GM23338 (cell line): Measurements from ENCODE around the gene ADGRB3. TPM values are rescaled to one million over a fixed set of nuclear protein-coding genes. Genes with fewer than 3 reads are reported as not detected.

Experiments
- ATAC-seq: fragments of 200-7000 bp; cut with Tn5 transposase; 3 replicates; pipeline ENCODE4 v1.9.1; 2020
- DNase-seq: peaks from one replicate; pipeline ENCODE4 v3.0.0-alpha.2; 2015; ENCODE audit warnings: low spot score
- H2AFZ ChIP-seq: fragments of 200-600 bp; sonication (generic); 2 replicates; pipeline ENCODE4 v1.8.0; 2016; ENCODE audit warnings: antibody characterized with exemption, mild to moderate bottlenecking, moderate library complexity
- H3F3A ChIP-seq: fragments of 200-600 bp; sonication (generic); replicated peaks from 2 replicates; pipeline ENCODE4 v1.8.0; 2017; ENCODE audit warnings: antibody characterized with exemption, mixed run types, low read depth
- H3K27ac ChIP-seq: fragments of 200-600 bp; sonication (generic); 2 replicates; pipeline ENCODE4 v1.6.1; 2016; ENCODE audit warnings: low read depth
- H3K27me3 ChIP-seq: fragments of 200-600 bp; sonication (generic); 2 replicates; pipeline ENCODE4 v1.8.0; 2016; ENCODE audit warnings: mild to moderate bottlenecking, mixed run types, moderate library complexity; ENCODE audit not compliant: insufficient read depth
- H3K36me3 ChIP-seq: fragments of 200-600 bp; sonication (generic); 2 replicates; pipeline ENCODE4 v1.8.0; 2016; ENCODE audit warnings: mild to moderate bottlenecking; ENCODE audit not compliant: insufficient read depth
- H3K4me1 ChIP-seq: fragments of 200-600 bp; sonication (generic); 2 replicates; pipeline ENCODE4 v1.8.0; 2016; ENCODE audit warnings: mild to moderate bottlenecking, moderate library complexity; ENCODE audit not compliant: insufficient read depth
- H3K4me2 ChIP-seq: fragments of 200-600 bp; sonication (generic); 2 replicates; pipeline ENCODE4 v1.7.1; 2017; ENCODE audit warnings: mixed run types
- H3K4me3 ChIP-seq: fragments of 200-600 bp; sonication (generic); 2 replicates; pipeline ENCODE4 v1.6.1; 2016; ENCODE audit warnings: mixed run types
- H3K79me2 ChIP-seq: fragments of 200-600 bp; sonication (generic); replicated peaks from 2 replicates; pipeline ENCODE4 v1.8.0; 2017; ENCODE audit warnings: mild to moderate bottlenecking; ENCODE audit not compliant: insufficient read depth
- H3K9me2 ChIP-seq: fragments of 200-600 bp; sonication (generic); 2 replicates; pipeline ENCODE4 v1.8.0; 2017; ENCODE audit not compliant: insufficient read depth
- H4K20me1 ChIP-seq: fragments of 200-600 bp; sonication (generic); replicated peaks from 2 replicates; pipeline ENCODE4 v1.8.0; 2017; ENCODE audit warnings: mild to moderate bottlenecking; ENCODE audit not compliant: insufficient read depth
- H3K27ac Mint-ChIP-seq: 2 replicates; pipeline ENCODE4 v1.8.0; 2020; ENCODE audit warnings: inconsistent platforms, mild to moderate bottlenecking, moderate library complexity, mixed read lengths
- H3K27me3 Mint-ChIP-seq: 3 replicates; pipeline ENCODE4 v1.8.0; 2022; ENCODE audit warnings: low read depth, mild to moderate bottlenecking, moderate library complexity, mixed read lengths, inconsistent platforms; ENCODE audit not compliant: insufficient read depth, poor library complexity
- H3K36me3 Mint-ChIP-seq: 3 replicates; pipeline ENCODE4 v1.8.0; 2021; ENCODE audit warnings: low read depth, mild to moderate bottlenecking, inconsistent platforms, moderate library complexity, mixed read lengths
- H3K4me1 Mint-ChIP-seq: 3 replicates; pipeline ENCODE4 v1.8.0; 2020; ENCODE audit warnings: mild to moderate bottlenecking, inconsistent platforms, mixed read lengths
- H3K4me3 Mint-ChIP-seq: 3 replicates; pipeline ENCODE4 v1.8.0; 2021; ENCODE audit warnings: moderate library complexity, mild to moderate bottlenecking, inconsistent platforms, mixed read lengths
- H3K9me3 Mint-ChIP-seq: 3 replicates; pipeline ENCODE4 v1.8.0; 2020; ENCODE audit warnings: moderate library complexity, mild to moderate bottlenecking, inconsistent platforms, mixed read lengths
- JUNB ChIP-seq: IDR thresholded peaks from one replicate; pipeline ENCODE4 v1.6.1; 2016; ENCODE audit warnings: antibody characterized with exemption; ENCODE audit not compliant: unreplicated experiment
- STAT1 ChIP-seq: IDR thresholded peaks from one replicate; pipeline ENCODE4 v1.6.1; 2016; ENCODE audit warnings: antibody characterized with exemption; ENCODE audit not compliant: unreplicated experiment
- ZNF114 ChIP-seq: fragments of 250-450 bp; sonication (Bioruptor Pico); IDR thresholded peaks from 2 replicates; pipeline ENCODE4 v1.5.0; 2020; ENCODE audit warnings: mild to moderate bottlenecking, moderate library complexity
- polyA plus RNA-seq: library from polyadenylated mRNA; unstranded; fragments of >200 nt; fragmentation: Nextera tagmentation; extraction: Ambion mirVana; gene quantifications from 2 replicates; pipeline ENCODE4 v1.2.1, GENCODE V29; 2016
- total RNA-seq: library from RNA; depleted of rRNA; stranded (reverse); fragments of >200 nt; shearing (Covaris generic); gene quantifications from 2 replicates; pipeline ENCODE4 v1.2.3, GENCODE V29; 2014
- TF ChIP-seq, protein P1 (sequence below): fragments of 250-450 bp; sonication (Bioruptor Pico); IDR thresholded peaks from 2 replicates; pipeline ENCODE4 v1.5.0; 2020; ENCODE audit warnings: mild to moderate bottlenecking, moderate library complexity

The ADGRB3 gene
- total and polyA plus RNA-seq, 2 experiments from 2014 or later: 0.92 to 4.0 TPM

DNA sequence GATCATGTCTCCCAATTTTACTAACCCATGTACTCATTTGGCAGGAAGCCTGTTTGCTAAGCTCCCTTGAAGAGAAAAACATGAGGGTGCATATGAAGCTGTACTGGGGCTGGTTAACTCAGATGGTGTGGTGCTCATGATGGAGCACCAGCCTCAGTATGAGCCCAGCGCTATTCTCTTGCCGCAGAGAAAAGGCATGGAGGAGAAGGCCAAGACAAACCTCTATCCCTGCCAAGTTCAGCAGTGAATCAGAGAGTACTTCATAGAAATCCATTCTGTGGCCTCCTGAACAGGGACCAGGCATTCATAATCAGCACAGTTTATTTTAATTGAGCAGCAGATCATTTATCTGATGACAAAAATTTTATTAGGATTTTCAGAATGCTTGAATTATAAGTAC is 763.6 kb downstream of the ADGRB3 start:
- Mint-ChIP-seq H3K27ac (no peak overlapping the region), H3K4me1 (no peaks in the 10 kb centered on the region), H3K4me3 (no peak overlapping the region)

More for the DNA sequence above, 763.6 kb downstream of the ADGRB3 start:
- peaks cover 3% of the 10 kb centered on the region for H3K27me3 Mint-ChIP-seq
- Histone ChIP-seq H3K4me2 (no peak overlapping the region), H3K27ac (no peak overlapping the region), H3K79me2 (no peaks in the 10 kb centered on the region), H2AFZ (no peak overlapping the region), H3K4me3 (no peak overlapping the region), H3F3A (no peaks in the 10 kb centered on the region), H3K36me3 (no peaks in the 10 kb centered on the region), H3K4me1 (no peaks in the 10 kb centered on the region), H3K9me2 (peaks cover 13% of the 10 kb centered on the region; the same call in 1 of the 2 replicates), H3K27me3 (no peaks in the 10 kb centered on the region), H4K20me1 (no peaks in the 10 kb centered on the region)
- DNase-seq (no peak), ATAC-seq (no peak)
- H3K9me3 Mint-ChIP-seq: no peaks in the 10 kb centered on the region
- no peaks in the 10 kb centered on the region for H3K36me3 Mint-ChIP-seq
- no peak for TF ChIP-seq JUNB
- TF ChIP-seq ZNF114: no peak
- TF ChIP-seq, protein P1, sequence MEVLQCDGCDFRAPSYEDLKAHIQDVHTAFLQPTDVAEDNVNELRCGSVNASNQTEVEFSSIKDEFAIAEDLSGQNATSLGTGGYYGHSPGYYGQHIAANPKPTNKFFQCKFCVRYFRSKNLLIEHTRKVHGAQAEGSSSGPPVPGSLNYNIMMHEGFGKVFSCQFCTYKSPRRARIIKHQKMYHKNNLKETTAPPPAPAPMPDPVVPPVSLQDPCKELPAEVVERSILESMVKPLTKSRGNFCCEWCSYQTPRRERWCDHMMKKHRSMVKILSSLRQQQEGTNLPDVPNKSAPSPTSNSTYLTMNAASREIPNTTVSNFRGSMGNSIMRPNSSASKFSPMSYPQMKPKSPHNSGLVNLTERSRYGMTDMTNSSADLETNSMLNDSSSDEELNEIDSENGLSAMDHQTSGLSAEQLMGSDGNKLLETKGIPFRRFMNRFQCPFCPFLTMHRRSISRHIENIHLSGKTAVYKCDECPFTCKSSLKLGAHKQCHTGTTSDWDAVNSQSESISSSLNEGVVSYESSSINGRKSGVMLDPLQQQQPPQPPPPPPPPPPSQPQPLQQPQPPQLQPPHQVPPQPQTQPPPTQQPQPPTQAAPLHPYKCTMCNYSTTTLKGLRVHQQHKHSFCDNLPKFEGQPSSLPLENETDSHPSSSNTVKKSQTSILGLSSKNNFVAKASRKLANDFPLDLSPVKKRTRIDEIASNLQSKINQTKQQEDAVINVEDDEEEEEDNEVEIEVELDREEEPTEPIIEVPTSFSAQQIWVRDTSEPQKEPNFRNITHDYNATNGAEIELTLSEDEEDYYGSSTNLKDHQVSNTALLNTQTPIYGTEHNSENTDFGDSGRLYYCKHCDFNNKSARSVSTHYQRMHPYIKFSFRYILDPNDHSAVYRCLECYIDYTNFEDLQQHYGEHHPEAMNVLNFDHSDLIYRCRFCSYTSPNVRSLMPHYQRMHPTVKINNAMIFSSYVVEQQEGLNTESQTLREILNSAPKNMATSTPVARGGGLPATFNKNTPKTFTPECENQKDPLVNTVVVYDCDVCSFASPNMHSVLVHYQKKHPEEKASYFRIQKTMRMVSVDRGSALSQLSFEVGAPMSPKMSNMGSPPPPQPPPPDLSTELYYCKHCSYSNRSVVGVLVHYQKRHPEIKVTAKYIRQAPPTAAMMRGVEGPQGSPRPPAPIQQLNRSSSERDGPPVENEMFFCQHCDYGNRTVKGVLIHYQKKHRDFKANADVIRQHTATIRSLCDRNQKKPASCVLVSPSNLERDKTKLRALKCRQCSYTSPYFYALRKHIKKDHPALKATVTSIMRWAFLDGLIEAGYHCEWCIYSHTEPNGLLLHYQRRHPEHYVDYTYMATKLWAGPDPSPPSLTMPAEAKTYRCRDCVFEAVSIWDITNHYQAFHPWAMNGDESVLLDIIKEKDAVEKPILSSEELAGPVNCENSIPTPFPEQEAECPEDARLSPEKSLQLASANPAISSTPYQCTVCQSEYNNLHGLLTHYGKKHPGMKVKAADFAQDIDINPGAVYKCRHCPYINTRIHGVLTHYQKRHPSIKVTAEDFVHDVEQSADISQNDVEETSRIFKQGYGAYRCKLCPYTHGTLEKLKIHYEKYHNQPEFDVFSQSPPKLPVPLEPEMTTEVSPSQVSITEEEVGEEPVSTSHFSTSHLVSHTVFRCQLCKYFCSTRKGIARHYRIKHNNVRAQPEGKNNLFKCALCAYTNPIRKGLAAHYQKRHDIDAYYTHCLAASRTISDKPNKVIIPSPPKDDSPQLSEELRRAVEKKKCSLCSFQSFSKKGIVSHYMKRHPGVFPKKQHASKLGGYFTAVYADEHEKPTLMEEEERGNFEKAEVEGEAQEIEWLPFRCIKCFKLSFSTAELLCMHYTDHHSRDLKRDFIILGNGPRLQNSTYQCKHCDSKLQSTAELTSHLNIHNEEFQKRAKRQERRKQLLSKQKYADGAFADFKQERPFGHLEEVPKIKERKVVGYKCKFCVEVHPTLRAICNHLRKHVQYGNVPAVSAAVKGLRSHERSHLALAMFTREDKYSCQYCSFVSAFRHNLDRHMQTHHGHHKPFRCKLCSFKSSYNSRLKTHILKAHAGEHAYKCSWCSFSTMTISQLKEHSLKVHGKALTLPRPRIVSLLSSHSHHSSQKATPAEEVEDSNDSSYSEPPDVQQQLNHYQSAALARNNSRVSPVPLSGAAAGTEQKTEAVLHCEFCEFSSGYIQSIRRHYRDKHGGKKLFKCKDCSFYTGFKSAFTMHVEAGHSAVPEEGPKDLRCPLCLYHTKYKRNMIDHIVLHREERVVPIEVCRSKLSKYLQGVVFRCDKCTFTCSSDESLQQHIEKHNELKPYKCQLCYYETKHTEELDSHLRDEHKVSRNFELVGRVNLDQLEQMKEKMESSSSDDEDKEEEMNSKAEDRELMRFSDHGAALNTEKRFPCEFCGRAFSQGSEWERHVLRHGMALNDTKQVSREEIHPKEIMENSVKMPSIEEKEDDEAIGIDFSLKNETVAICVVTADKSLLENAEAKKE: no peak
- TF ChIP-seq STAT1: no peak
